PC-3 (cell line): ENCODE results near the gene SOSTDC1.

ENCODE experiments used
- CTCF ChIP-seq: fragments of 300-600 bp; sonication (generic); conservative IDR thresholded peaks from 2 replicates; pipeline ENCODE4 v1.5.1; 2017; ENCODE audit warnings: antibody characterized with exemption, low read depth, mild to moderate bottlenecking, low read length
- EZH2 ChIP-seq: fragments of 300-600 bp; sonication (generic); IDR thresholded peaks from one replicate; pipeline ENCODE4 v1.6.1; 2017; ENCODE audit warnings: antibody characterized with exemption, mild to moderate bottlenecking, low read length; ENCODE audit not compliant: unreplicated experiment
- EZH2phosphoT487 ChIP-seq: fragments of 300-600 bp; sonication (generic); IDR thresholded peaks from 2 replicates; pipeline ENCODE4 v1.6.1; 2018; ENCODE audit warnings: mild to moderate bottlenecking, antibody characterized with exemption, low read length, borderline replicate concordance

GRCh38 chr7:16479161-16479560, 13.6 kb upstream of the SOSTDC1 start:
- TF ChIP-seq CTCF (no peak), EZH2 (no peak), EZH2phosphoT487 (no peak)
